HCT116 (cell line): ENCODE data around the gene CDR2. TPM values are rescaled to one million over a fixed set of nuclear protein-coding genes. Genes with fewer than 3 reads are reported as not detected.

Experiments used
- ATAC-seq: fragments of 200-7000 bp; cut with Tn5 transposase; 2 replicates; pipeline ENCODE4 v1.9.1; 2020; ENCODE audit warnings: mild to moderate bottlenecking, moderate library complexity
- BruUV-seq: library from RNA; stranded (reverse); fragments of 400-500 nt; replicated peaks from 2 replicates; lab custom pipeline; 2021; lab: Mats Ljungman, UMichigan
- CTCF ChIA-PET: fragments of 300-600 bp; sonication (Branson Sonifier 250); formaldehyde crosslinking; loops from one replicate; lab custom pipeline; 2021; ENCODE audit warnings: antibody characterized with exemption; lab: Charles Lee
- POLR2A ChIA-PET: fragments of 300-600, 350-600 bp; sonication (Branson Sonifier 250); formaldehyde crosslinking; loops from one replicate; lab custom pipeline; 2021; ENCODE audit warnings: antibody characterized with exemption; lab: Charles Lee
- RAD21 ChIA-PET, 2 experiments: fragments of 300-600 bp; sonication (Branson Sonifier 250); formaldehyde crosslinking; loops; one replicate each; lab custom pipeline; 2023; ENCODE audit warnings: low total read pairs in 2 of 2; ENCODE audit not compliant: uncharacterized antibody in 2 of 2, unreplicated experiment in 2 of 2, low non-redundant PET in 1 of 2; lab: Charles Lee
- DNase-seq: peaks from one replicate; pipeline ENCODE4 v3.0.0-alpha.2; 2010; ENCODE audit warnings: low read depth, low spot score
- H2AFZ ChIP-seq: fragments of 200-600 bp; shearing (Covaris generic), sonication (generic); 2 replicates; pipeline ENCODE4 v1.6.1; 2017; ENCODE audit warnings: low read depth, mixed run types, mixed read lengths, antibody characterized with exemption, low read length; ENCODE audit not compliant: poor library complexity, severe bottlenecking
- H3K27ac ChIP-seq: 2 replicates; pipeline ENCODE4 v1.5.1; 2012; ENCODE audit warnings: low read depth, low read length
- H3K27me3 ChIP-seq: fragments of 200-600 bp; sonication (generic); 2 replicates; pipeline ENCODE4 v1.6.1; 2016; ENCODE audit warnings: mixed run types, low read length, mixed read lengths; ENCODE audit not compliant: insufficient read depth
- H3K36me3 ChIP-seq, 2 experiments: fragments of 200-500 bp in 1 of 2; fragments of 200-600 bp in 1 of 2; sonication (Bioruptor generic) in 1 of 2; sonication (generic) in 1 of 2; 2 replicates each; pipeline versions ENCODE4 v1.5.1 to v1.6.1; 2014 to 2016; ENCODE audit warnings: low read length in 2 of 2, inconsistent platforms in 1 of 2, mixed read lengths in 1 of 2, mixed run types in 1 of 2; ENCODE audit not compliant: insufficient read depth in 2 of 2, control insufficient read depth in 1 of 2
- H3K4me1 ChIP-seq, 2 experiments: fragments of 200-600 bp in 1 of 2; sonication (generic) in 1 of 2; 2 replicates each; pipeline versions ENCODE4 v1.5.1 to v1.6.1; 2012 to 2017; ENCODE audit warnings: low read length in 2 of 2, inconsistent platforms in 1 of 2, mild to moderate bottlenecking in 1 of 2, mixed read lengths in 1 of 2, mixed run types in 1 of 2, moderate library complexity in 1 of 2; ENCODE audit not compliant: insufficient read depth in 2 of 2, control insufficient read depth in 1 of 2
- H3K4me2 ChIP-seq: fragments of 200-600 bp; sonication (generic); 2 replicates; pipeline ENCODE4 v1.6.1; 2017; ENCODE audit warnings: mixed run types, low read length, mixed read lengths
- H3K4me3 ChIP-seq, 2 experiments: fragments of 200-600 bp in 1 of 2; sonication (generic) in 1 of 2; replicated peaks in 1 of 2; 2 replicates each; pipeline ENCODE4 v1.5.1; 2011 to 2016; ENCODE audit warnings: low read length in 2 of 2, control low read depth in 1 of 2, low read depth in 1 of 2, mild to moderate bottlenecking in 1 of 2, mixed read lengths in 1 of 2, mixed run types in 1 of 2
- H3K79me2 ChIP-seq: fragments of 200-600 bp; sonication (generic); 2 replicates; pipeline ENCODE4 v1.6.1; 2017; ENCODE audit warnings: mild to moderate bottlenecking, mixed run types, low read length, moderate library complexity, mixed read lengths; ENCODE audit not compliant: insufficient read depth
- H3K9ac ChIP-seq: fragments of 200-600 bp; sonication (generic); 2 replicates; pipeline ENCODE4 v1.6.1; 2016; ENCODE audit warnings: low read length, mixed read lengths
- H3K9me2 ChIP-seq: fragments of 200-600 bp; sonication (generic), shearing (Covaris generic); 2 replicates; pipeline ENCODE4 v1.6.1; 2017; ENCODE audit warnings: mixed run types, mild to moderate bottlenecking, moderate library complexity; ENCODE audit not compliant: insufficient read depth
- H3K9me3 ChIP-seq, 2 experiments: fragments of 200-500 bp in 1 of 2; fragments of 200-600 bp in 1 of 2; sonication (Bioruptor generic) in 1 of 2; sonication (generic) in 1 of 2; 2 replicates each; pipeline ENCODE4 v1.6.1; 2014 to 2017; ENCODE audit warnings: low read length in 2 of 2, mixed read lengths in 2 of 2, inconsistent platforms in 1 of 2, low read depth in 1 of 2, mild to moderate bottlenecking in 1 of 2, mixed run types in 1 of 2, moderate library complexity in 1 of 2; ENCODE audit not compliant: control insufficient read depth in 1 of 2, insufficient read depth in 1 of 2
- H4K20me1 ChIP-seq: fragments of 200-600 bp; sonication (generic), shearing (Covaris generic); 2 replicates; pipeline ENCODE4 v1.6.1; 2017; ENCODE audit warnings: mixed run types, mild to moderate bottlenecking, moderate library complexity; ENCODE audit not compliant: insufficient read depth
- CBX3 ChIP-seq: IDR thresholded peaks from 2 replicates; pipeline ENCODE4 v1.6.1; 2012; ENCODE audit warnings: low read depth
- CEBPB ChIP-seq: IDR thresholded peaks from 2 replicates; pipeline ENCODE4 v1.6.1; 2012; ENCODE audit warnings: low read depth
- FOSL1 ChIP-seq: IDR thresholded peaks from 2 replicates; pipeline ENCODE4 v1.6.1; 2012; ENCODE audit warnings: low read depth
- JUND ChIP-seq: IDR thresholded peaks from 2 replicates; pipeline ENCODE4 v1.6.1; 2012
- POLR2A ChIP-seq: IDR thresholded peaks from 2 replicates; pipeline ENCODE4 v1.7.0; 2011; ENCODE audit warnings: borderline replicate concordance; ENCODE audit not compliant: insufficient read depth, insufficient read length; ENCODE audit errors: extremely low read depth
- POLR2AphosphoS5 ChIP-seq: IDR thresholded peaks from 2 replicates; pipeline ENCODE4 v1.6.1; 2011; ENCODE audit warnings: mild to moderate bottlenecking, low read depth, low read length, moderate library complexity
- RAD21 ChIP-seq: IDR thresholded peaks from 2 replicates; pipeline ENCODE4 v1.6.1; 2012; ENCODE audit warnings: low read depth, mild to moderate bottlenecking
- SIN3A ChIP-seq: IDR thresholded peaks from 2 replicates; pipeline ENCODE4 v1.6.1; 2012; ENCODE audit warnings: low read depth
- SP1 ChIP-seq: IDR thresholded peaks from 2 replicates; pipeline ENCODE4 v1.6.1; 2012; ENCODE audit warnings: low read depth
- SRF ChIP-seq: IDR thresholded peaks from 2 replicates; pipeline ENCODE4 v1.6.1; 2012; ENCODE audit warnings: low read depth
- YY1 ChIP-seq: IDR thresholded peaks from 2 replicates; pipeline ENCODE4 v1.6.1; 2011; ENCODE audit warnings: low read length, low read depth, moderate library complexity, mild to moderate bottlenecking; ENCODE audit not compliant: insufficient replicate concordance; ENCODE audit errors: extremely low read depth
- ZBTB33 ChIP-seq: IDR thresholded peaks from 2 replicates; pipeline ENCODE4 v1.6.1; 2011; ENCODE audit warnings: mild to moderate bottlenecking, low read length, moderate library complexity; ENCODE audit not compliant: insufficient replicate concordance; ENCODE audit errors: extremely low read depth
- ZNF274 ChIP-seq: fragments of 200-500 bp; sonication (Bioruptor generic); IDR thresholded peaks from 2 replicates; pipeline ENCODE4 v1.6.1; 2014; ENCODE audit warnings: mild to moderate bottlenecking, low read depth, low read length, inconsistent platforms
- intact Hi-C: fragments of 100-400 bp; cut with micrococcal nuclease; formaldehyde crosslinking; loops from 2 replicates; pipeline ENCODE4 v1.10.0; 2022
- total RNA-seq: library from RNA; stranded (reverse); gene quantifications from one replicate; pipeline ENCODE4 v1.2.1, GENCODE V29; 2021; ENCODE audit not compliant: unreplicated experiment
- TF ChIP-seq, protein P1 (sequence below), 3 experiments: fragments of 200-600 bp in 1 of 3; sonication (generic) in 1 of 3; IDR thresholded peaks in 2 of 3; conservative IDR thresholded peaks in 1 of 3; 2 replicates each; pipeline ENCODE4 v1.5.1; 2012 to 2017; ENCODE audit warnings: low read depth in 2 of 3, low read length in 2 of 3, antibody characterized with exemption in 1 of 3, borderline replicate concordance in 1 of 3, control low read depth in 1 of 3, mild to moderate bottlenecking in 1 of 3, mixed read lengths in 1 of 3, mixed run types in 1 of 3, moderate library complexity in 1 of 3; ENCODE audit not compliant: insufficient read depth in 1 of 3
- TF ChIP-seq, protein P2 (sequence below): IDR thresholded peaks from 2 replicates; pipeline ENCODE4 v1.6.1; 2012

CDR2 gene
- total RNA-seq, 1 experiment from 2014 or later = 27.3 TPM

GRCh38 chr16:22337045-22337444, 37.4 kb downstream of the CDR2 start:
- intact Hi-C loops = no loop called here
- Histone ChIP-seq H3K27me3 (no peaks in the 10 kb centered on the region), H3K4me1 (no peaks in the 10 kb centered on the region), H3K9me2 (no peaks in the 10 kb centered on the region), H3K36me3 (peaks cover 11 to 33% of the 10 kb centered on the region in 2 experiments), H3K4me3 (no peak overlapping the region), H3K4me2 (no peak overlapping the region), H3K9me3 (peaks cover 0 to 5% of the 10 kb centered on the region in 2 experiments; a peak in 1 of 4 replicates), H2AFZ (no peak overlapping the region), H3K79me2 (peaks cover 2% of the 10 kb centered on the region; the same call in 1 of the 2 replicates), H4K20me1 (no peaks in the 10 kb centered on the region), H3K27ac (no peak overlapping the region)
- ChIA-PET POLR2A (no interaction called here), CTCF (interaction anchor here (1.8 kb wide), 1 partner anchor 16 kb away, joined by 6 read pairs; no protein-coding TSS in a partner anchor)
- DNase-seq = no peak
- BruUV-seq = TSS peak; percentile 18
- no peak for ATAC-seq
- TF ChIP-seq ZNF274 = no peak
- no peak for TF ChIP-seq CBX3
- TF ChIP-seq ZBTB33 = no peak
- TF ChIP-seq POLR2A = no peak
- no peak for TF ChIP-seq SP1
- no peak for TF ChIP-seq SIN3A
- no peak for TF ChIP-seq YY1
- TF ChIP-seq, protein P1, sequence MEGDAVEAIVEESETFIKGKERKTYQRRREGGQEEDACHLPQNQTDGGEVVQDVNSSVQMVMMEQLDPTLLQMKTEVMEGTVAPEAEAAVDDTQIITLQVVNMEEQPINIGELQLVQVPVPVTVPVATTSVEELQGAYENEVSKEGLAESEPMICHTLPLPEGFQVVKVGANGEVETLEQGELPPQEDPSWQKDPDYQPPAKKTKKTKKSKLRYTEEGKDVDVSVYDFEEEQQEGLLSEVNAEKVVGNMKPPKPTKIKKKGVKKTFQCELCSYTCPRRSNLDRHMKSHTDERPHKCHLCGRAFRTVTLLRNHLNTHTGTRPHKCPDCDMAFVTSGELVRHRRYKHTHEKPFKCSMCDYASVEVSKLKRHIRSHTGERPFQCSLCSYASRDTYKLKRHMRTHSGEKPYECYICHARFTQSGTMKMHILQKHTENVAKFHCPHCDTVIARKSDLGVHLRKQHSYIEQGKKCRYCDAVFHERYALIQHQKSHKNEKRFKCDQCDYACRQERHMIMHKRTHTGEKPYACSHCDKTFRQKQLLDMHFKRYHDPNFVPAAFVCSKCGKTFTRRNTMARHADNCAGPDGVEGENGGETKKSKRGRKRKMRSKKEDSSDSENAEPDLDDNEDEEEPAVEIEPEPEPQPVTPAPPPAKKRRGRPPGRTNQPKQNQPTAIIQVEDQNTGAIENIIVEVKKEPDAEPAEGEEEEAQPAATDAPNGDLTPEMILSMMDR (IDR thresholded peaks at IDR 0.05 in 2 of 3, conservative IDR thresholded peaks at IDR 0.05 in 1 of 3; ENCODE audit: borderline replicate concordance in 1 of 3, insufficient read depth in 1 of 3, low read depth in 2 of 3, low read length in 2 of 3) = no peak
- TF ChIP-seq JUND = no peak
- no peak for TF ChIP-seq RAD21
- no peak for TF ChIP-seq FOSL1
- no peak for TF ChIP-seq CEBPB
- TF ChIP-seq POLR2AphosphoS5 = no peak
- TF ChIP-seq SRF = no peak
- TF ChIP-seq, protein P2, sequence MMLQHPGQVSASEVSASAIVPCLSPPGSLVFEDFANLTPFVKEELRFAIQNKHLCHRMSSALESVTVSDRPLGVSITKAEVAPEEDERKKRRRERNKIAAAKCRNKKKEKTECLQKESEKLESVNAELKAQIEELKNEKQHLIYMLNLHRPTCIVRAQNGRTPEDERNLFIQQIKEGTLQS = no peak
- TF ChIP-seq, all 23 proteins: peak for 0
- RAD21 ChIA-PET = no interaction called here
- no peak overlapping the region for H3K9ac ChIP-seq
